ENCODE data around the gene C1QL1.
A peak's percentile ranks its signal among the peaks of the same experiment; 100 is the strongest.

Gene C1QL1

DNA sequence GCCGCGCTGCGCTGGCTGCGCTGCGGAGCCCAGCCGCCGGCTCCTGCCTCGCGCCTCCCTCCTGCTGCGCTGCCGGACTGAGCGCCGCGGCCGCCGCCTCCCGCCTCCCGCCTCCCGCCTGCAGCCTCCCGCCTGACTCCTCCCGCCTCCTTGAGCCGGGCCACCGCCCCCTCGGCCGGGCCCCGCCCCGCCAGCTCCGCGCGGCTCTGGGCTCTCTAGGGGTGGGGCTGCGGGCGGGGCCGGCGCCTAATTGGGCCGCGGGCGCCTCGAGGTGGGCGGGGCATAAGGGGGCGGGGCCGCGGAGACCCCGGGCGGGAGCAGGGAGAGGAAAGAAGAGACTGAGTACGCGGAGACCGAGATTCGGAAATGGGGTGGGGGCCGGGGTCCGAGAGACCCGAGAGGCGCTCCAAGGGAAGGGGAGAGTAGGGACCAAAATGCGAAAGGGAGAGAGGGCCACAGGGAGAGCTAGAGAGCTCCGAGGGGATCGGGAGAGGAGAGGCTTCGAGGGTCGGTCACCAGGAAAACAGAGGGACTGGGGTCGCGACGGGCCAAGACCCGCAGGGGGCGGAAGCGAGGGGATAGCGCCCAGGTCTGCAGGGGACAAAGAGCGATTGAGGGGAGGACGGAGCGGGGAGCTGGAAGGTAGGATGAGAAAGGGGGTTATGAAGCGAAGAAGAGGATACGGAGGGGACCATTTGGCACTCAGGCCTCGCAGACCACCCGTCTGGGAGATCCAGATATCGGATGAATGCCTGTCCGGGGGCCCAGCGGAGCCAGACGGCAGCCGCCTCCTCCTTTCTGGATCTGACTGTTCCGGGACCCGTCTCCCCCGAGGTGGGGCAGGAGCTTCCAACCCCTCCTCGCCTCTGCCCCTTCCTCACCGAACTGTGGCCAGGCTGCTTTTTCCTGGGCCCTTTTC, at the start of gene C1QL1:
Gene C1QL1 (minus strand): TSS at position 79 of the 919 bp plus-strand sequence. CDS start 255 bp downstream, outside the sequence.
- CTCF ChIA-PET = no interaction called here
- Mint-ChIP-seq H3K27me3 (peaks cover 96% of the 10 kb centered on the region), H3K27ac (no peak within 1 kb of the TSS), H3K9me3 (no peaks in the 10 kb centered on the region), H3K36me3 (no peaks in the 10 kb centered on the region), H3K4me3 (peak within 1 kb of the TSS; percentile 72), H3K4me1 (peaks cover 28% of the 10 kb centered on the region)
- peak; percentile 92 for DNase-seq

DNA sequence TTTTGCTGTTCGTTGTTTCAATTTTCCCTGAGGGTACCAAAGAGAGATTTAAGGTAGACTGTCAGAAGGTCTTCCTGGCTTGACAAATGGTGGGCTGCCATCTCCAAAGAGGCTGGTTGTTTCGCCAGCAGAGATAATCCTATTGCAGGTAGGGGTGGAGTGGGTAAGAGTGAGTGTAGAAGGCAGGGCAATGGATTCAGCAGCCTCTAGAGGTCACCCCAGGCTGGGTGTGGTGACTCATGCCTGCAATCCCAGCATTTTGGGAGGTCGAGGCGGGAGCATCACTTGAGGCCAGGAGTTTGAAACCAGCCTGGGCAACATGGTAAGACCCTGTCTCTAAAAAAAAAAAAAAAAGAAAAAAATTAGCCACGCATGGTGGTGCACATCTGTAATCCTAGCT, 48.7 kb upstream of the C1QL1 start:
- DNase-seq = no peak
- Mint-ChIP-seq H3K27me3 (peaks cover 58% of the 10 kb centered on the region), H3K27ac (no peak overlapping the region), H3K4me1 (peaks cover 21% of the 10 kb centered on the region), H3K36me3 (peaks cover 1% of the 10 kb centered on the region), H3K4me3 (no peak overlapping the region), H3K9me3 (no peaks in the 10 kb centered on the region)
- CTCF ChIA-PET = interaction anchor here (1.1 kb wide), 1 partner anchor 237 kb away, joined by 3 read pairs; no protein-coding TSS in a partner anchor

GRCh38 chr17:45016237-45016636, 48.1 kb upstream of the C1QL1 start:
- Mint-ChIP-seq H3K4me3 (no peak overlapping the region), H3K4me1 (peaks cover 16% of the 10 kb centered on the region), H3K9me3 (no peaks in the 10 kb centered on the region), H3K27ac (no peak overlapping the region), H3K36me3 (peaks cover 1% of the 10 kb centered on the region), H3K27me3 (peaks cover 52% of the 10 kb centered on the region)
- DNase-seq = no peak
- CTCF ChIA-PET = interaction anchor here (1.0 to 1.1 kb wide), 2 partner anchors 83 to 237 kb away, joined by 3 read pairs; no protein-coding TSS in a partner anchor

- Mint-ChIP-seq H3K27ac (no peak overlapping the region), H3K4me1 (peaks cover under 1% of the 10 kb centered on the region), H3K36me3 (no peaks in the 10 kb centered on the region)
These were observed 45.2 kb upstream of the C1QL1 start for GRCh38 chr17:45013021-45013997.

GRCh38 chr17:45011767-45012166, 43.7 kb upstream of the C1QL1 start:
- CTCF ChIA-PET = interaction anchor here (1.6 kb wide), 1 partner anchor 10 kb away, joined by 5 read pairs; no protein-coding TSS in a partner anchor
- H3K27ac Mint-ChIP-seq = no peak overlapping the region
- H3K4me3 Mint-ChIP-seq = no peak overlapping the region
- H3K9me3 Mint-ChIP-seq = no peaks in the 10 kb centered on the region
- no peaks in the 10 kb centered on the region for H3K4me1 Mint-ChIP-seq
- H3K36me3 Mint-ChIP-seq = no peaks in the 10 kb centered on the region
- DNase-seq = no peak
- peaks cover 53% of the 10 kb centered on the region for H3K27me3 Mint-ChIP-seq

More at GRCh38 chr17:45013021-45013997, 45.2 kb upstream of the C1QL1 start:
- CTCF ChIA-PET = interaction anchor here (1.1 to 1.6 kb wide), 2 partner anchors 9 to 86 kb away, joined by 4 to 5 read pairs; no protein-coding TSS in a partner anchor
- H3K27me3 Mint-ChIP-seq = peaks cover 50% of the 10 kb centered on the region
- no peaks in the 10 kb centered on the region for H3K9me3 Mint-ChIP-seq
- DNase-seq = no peak
- H3K4me3 Mint-ChIP-seq = no peak overlapping the region

DNA sequence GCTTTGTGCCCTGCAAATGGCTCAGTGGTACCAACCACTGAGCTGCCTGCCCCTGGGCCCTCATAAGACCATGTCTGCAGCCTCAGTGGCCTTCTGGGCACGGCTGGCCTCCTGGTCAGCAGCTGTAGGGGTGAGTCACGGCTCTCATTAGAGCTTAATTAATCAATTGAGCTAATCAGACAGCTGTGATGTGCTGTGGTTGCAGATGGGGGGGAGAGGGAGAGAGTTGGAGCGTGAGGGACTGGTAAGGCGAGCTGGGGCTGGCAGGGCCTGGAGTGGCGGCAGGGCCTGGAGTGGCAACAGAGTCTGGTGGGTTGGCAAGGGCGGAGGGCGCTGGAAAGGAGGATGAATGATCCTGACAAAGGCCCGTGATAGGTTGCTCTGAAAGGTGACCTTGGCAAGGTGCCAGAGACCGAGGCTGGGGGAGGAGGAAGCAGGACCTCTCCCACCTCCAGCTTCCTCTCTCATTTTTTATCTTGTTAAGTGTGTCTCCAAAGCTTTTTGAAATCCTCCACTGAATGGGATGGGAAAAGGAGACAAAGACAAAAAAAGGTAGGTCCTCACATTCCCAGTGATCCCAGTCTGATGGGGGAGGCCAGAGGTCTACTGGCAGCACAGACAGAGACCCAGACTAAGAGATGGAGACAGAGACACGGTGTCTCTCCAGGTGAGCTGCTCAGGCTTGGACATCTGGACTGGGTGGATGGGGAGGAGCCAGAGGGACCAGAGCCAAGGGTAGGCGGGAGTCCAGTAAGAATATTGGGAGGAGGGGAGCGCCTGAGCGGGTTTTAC, 41.8 kb upstream of the C1QL1 start:
- H3K9me3 Mint-ChIP-seq = no peaks in the 10 kb centered on the region
- peaks cover 64% of the 10 kb centered on the region for H3K27me3 Mint-ChIP-seq
- H3K27ac Mint-ChIP-seq = no peak overlapping the region
- CTCF ChIA-PET = interaction anchor here (1.0 kb wide), 1 partner anchor 90 kb away, joined by 3 read pairs; no protein-coding TSS in a partner anchor
- no peak for DNase-seq
- no peaks in the 10 kb centered on the region for H3K36me3 Mint-ChIP-seq
- no peaks in the 10 kb centered on the region for H3K4me1 Mint-ChIP-seq
- H3K4me3 Mint-ChIP-seq = no peak overlapping the region

GRCh38 chr17:45008216-45008615, 40.1 kb upstream of the C1QL1 start:
- Mint-ChIP-seq H3K27ac (no peak overlapping the region), H3K27me3 (peaks cover 78% of the 10 kb centered on the region)
- CTCF ChIA-PET = interaction anchor here (1.2 kb wide), 1 partner anchor 91 kb away, joined by 4 read pairs; no protein-coding TSS in a partner anchor

GRCh38 chr17:45006927-45007461, 38.9 kb upstream of the C1QL1 start:
- Mint-ChIP-seq H3K27me3 (peaks cover 83% of the 10 kb centered on the region), H3K36me3 (no peaks in the 10 kb centered on the region), H3K4me1 (no peaks in the 10 kb centered on the region), H3K4me3 (no peak overlapping the region), H3K9me3 (no peaks in the 10 kb centered on the region), H3K27ac (no peak overlapping the region)
- CTCF ChIA-PET = no interaction called here
- DNase-seq = no peak

More at GRCh38 chr17:45008216-45008615, 40.1 kb upstream of the C1QL1 start:
- no peaks in the 10 kb centered on the region for H3K4me1 Mint-ChIP-seq
- no peaks in the 10 kb centered on the region for H3K9me3 Mint-ChIP-seq
- H3K4me3 Mint-ChIP-seq = no peak overlapping the region
- no peaks in the 10 kb centered on the region for H3K36me3 Mint-ChIP-seq
- no peak for DNase-seq

- no peaks in the 10 kb centered on the region for H3K9me3 Mint-ChIP-seq
- no peak overlapping the region for H3K27ac Mint-ChIP-seq
- H3K27me3 Mint-ChIP-seq = peaks cover 90% of the 10 kb centered on the region
- no peak for DNase-seq
- CTCF ChIA-PET = interaction anchor here (1.0 to 1.1 kb wide), 2 partner anchors 17 to 28 kb away, joined by 3 read pairs; no protein-coding TSS in a partner anchor
- no peak overlapping the region for H3K4me3 Mint-ChIP-seq
- no peaks in the 10 kb centered on the region for H3K4me1 Mint-ChIP-seq
- H3K36me3 Mint-ChIP-seq = no peaks in the 10 kb centered on the region
These were observed 37.6 kb upstream of the C1QL1 start for GRCh38 chr17:45005700-45006099.

GRCh38 chr17:45004388-45004787, 36.3 kb upstream of the C1QL1 start:
- CTCF ChIA-PET = no interaction called here
- Mint-ChIP-seq H3K4me1 (no peaks in the 10 kb centered on the region), H3K27me3 (peaks cover 77% of the 10 kb centered on the region), H3K9me3 (no peaks in the 10 kb centered on the region), H3K36me3 (no peaks in the 10 kb centered on the region), H3K27ac (no peak overlapping the region), H3K4me3 (no peak overlapping the region)
- DNase-seq = no peak

- Mint-ChIP-seq H3K27me3 (peaks cover 72% of the 10 kb centered on the region), H3K36me3 (no peaks in the 10 kb centered on the region), H3K27ac (no peak overlapping the region), H3K9me3 (no peaks in the 10 kb centered on the region), H3K4me3 (no peak overlapping the region), H3K4me1 (no peaks in the 10 kb centered on the region)
- DNase-seq = no peak
- CTCF ChIA-PET = no interaction called here
These were observed 35.8 kb upstream of the C1QL1 start for GRCh38 chr17:45003877-45004276.

GRCh38 chr17:45001310-45001709, 33.2 kb upstream of the C1QL1 start:
- DNase-seq = no peak
- Mint-ChIP-seq H3K4me1 (no peaks in the 10 kb centered on the region), H3K4me3 (no peak overlapping the region), H3K27ac (no peak overlapping the region), H3K27me3 (peaks cover 73% of the 10 kb centered on the region), H3K36me3 (no peaks in the 10 kb centered on the region), H3K9me3 (no peaks in the 10 kb centered on the region)
- CTCF ChIA-PET = no interaction called here

DNA sequence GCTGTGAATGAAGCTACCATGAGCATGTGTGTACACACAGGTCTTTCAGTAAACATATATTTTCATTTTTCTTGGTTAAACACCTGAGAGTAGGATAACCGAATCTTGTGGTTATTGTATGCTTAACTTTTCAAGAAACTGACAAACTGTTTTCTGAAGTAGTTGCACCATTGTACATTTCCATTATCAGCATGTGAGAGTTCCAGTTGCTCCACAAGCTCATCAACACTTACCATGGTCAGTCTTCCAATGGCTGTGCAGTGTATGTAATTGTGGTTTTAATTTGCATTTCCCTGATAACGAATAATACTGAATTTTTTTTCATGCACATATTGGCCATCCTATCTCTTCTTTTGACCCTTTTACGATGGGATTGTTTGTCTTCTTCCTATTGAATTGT, 31.3 kb upstream of the C1QL1 start:
- DNase-seq = no peak
- no peak overlapping the region for H3K27ac Mint-ChIP-seq
- CTCF ChIA-PET = no interaction called here
- peaks cover 67% of the 10 kb centered on the region for H3K27me3 Mint-ChIP-seq
- no peak overlapping the region for H3K4me3 Mint-ChIP-seq
- H3K36me3 Mint-ChIP-seq = no peaks in the 10 kb centered on the region
- H3K4me1 Mint-ChIP-seq = no peaks in the 10 kb centered on the region
- no peaks in the 10 kb centered on the region for H3K9me3 Mint-ChIP-seq
